ENCODE data around the gene TSTD1. TPM values are rescaled to one million over a fixed set of nuclear protein-coding genes. Genes with fewer than 3 reads are reported as not detected.

The TSTD1 gene
- total and polyA plus RNA-seq, 12 donors: 46.3 to 280 (median 93.3) TPM

GRCh38 chr1:161021970-161022353, 16.8 kb downstream of the TSTD1 start:
- peaks cover 14 to 35% of the 10 kb centered on the region in 2 donors for H3K4me1 ChIP-seq (replicated peaks in 1 of 2)
- no peaks in the 10 kb centered on the region for H3K9me3 ChIP-seq (replicated peaks in 1 of 3)
- TF ChIP-seq CTCF (IDR thresholded peaks at IDR 0.05) (no peak), POLR2A (IDR thresholded peaks at IDR 0.05) (no peak)
- no peaks in the 10 kb centered on the region for H3K27me3 ChIP-seq
- no peak overlapping the region for H3K4me3 ChIP-seq
- intact Hi-C loops (cut with DNase I): no loop called here
- 86 to 93% (median 89%) methylated on average over 2 of the region's 2 CpGs for WGBS, 4 donors
- H3K27ac ChIP-seq: no peak overlapping the region
- no peaks in the 10 kb centered on the region for H3K36me3 ChIP-seq (replicated peaks in 1 of 2)
- DNase-seq: no peak

- peak overlapping the region in 4 of 5 donors; percentile 43 to 78 (median 68) for H3K27ac ChIP-seq
- no peaks in the 10 kb centered on the region for H3K27me3 ChIP-seq
- intact Hi-C loops (cut with DNase I): no loop called here
- peak; percentile 87 to 93 (median 91) for DNase-seq
- TF ChIP-seq POLR2A (IDR thresholded peaks at IDR 0.05) (peak; percentile 5 to 77), CTCF (IDR thresholded peaks at IDR 0.05) (no peak)
- H3K36me3 ChIP-seq (replicated peaks in 1 of 2): no peaks in the 10 kb centered on the region
- H3K4me1 ChIP-seq (replicated peaks in 1 of 2): peaks cover 14 to 35% of the 10 kb centered on the region in 2 donors
- H3K4me3 ChIP-seq: peak overlapping the region in 2 of 4 donors; percentile 41 to 74
- 13 to 21% (median 15%) methylated on average over 19 to 34 of the region's 34 CpGs for WGBS, 4 donors
- H3K9me3 ChIP-seq (replicated peaks in 1 of 3): no peaks in the 10 kb centered on the region
These were observed 17.4 kb downstream of the TSTD1 start for GRCh38 chr1:161021165-161021969.

- intact Hi-C loops (cut with DNase I): no loop called here
- 0 to 1% (median 0%) methylated on average over 15 to 36 of the region's 36 CpGs for WGBS, 4 donors
These were observed 18.1 kb downstream of the TSTD1 start, which contains the start of gene F11R for GRCh38 chr1:161020509-161021164. Gene F11R (minus strand): TSS chr1:161021152. CDS start chr1:161021073, 79 bp downstream.

More at GRCh38 chr1:161020509-161021164, 18.1 kb downstream of the TSTD1 start, which contains the start of gene F11R:
- no peak for TF ChIP-seq POLR2A (IDR thresholded peaks at IDR 0.05)
- peak in 5 of 6 experiments; percentile 7 to 57 (median 55) for TF ChIP-seq CTCF (IDR thresholded peaks at IDR 0.05)
- H3K4me3 ChIP-seq: peak within 1 kb of the TSS in 3 of 4 donors; percentile 41 to 79 (median 74)
- H3K4me1 ChIP-seq (replicated peaks in 1 of 2): peaks cover 14 to 35% of the 10 kb centered on the region in 2 donors
- DNase-seq: peak; percentile 60 to 74 (median 66)
- no peaks in the 10 kb centered on the region for H3K36me3 ChIP-seq (replicated peaks in 1 of 2)
- no peaks in the 10 kb centered on the region for H3K27me3 ChIP-seq
- no peaks in the 10 kb centered on the region for H3K9me3 ChIP-seq (replicated peaks in 1 of 3)
- peak within 1 kb of the TSS; percentile 12 to 78 (median 64) for H3K27ac ChIP-seq
